ENCODE measurements around the gene NR0B2.
"Not testable (repeated sequence)": the region's sequence is repeated elsewhere in the genome, so short reads cannot be mapped to it uniquely, and the experiment has no call there.

GRCh38 chr1:26881611-26882010 is 32.2 kb downstream of the NR0B2 start:
- not testable (repeated sequence) for TF ChIP-seq CTCF (IDR thresholded peaks at IDR 0.05; ENCODE audit: low read depth, low read length, poor library complexity, severe bottlenecking); EZH2phosphoT487 (IDR thresholded peaks at IDR 0.05; ENCODE audit: borderline replicate concordance, low read length)

Data from DOHH2 (cell line).